Measurements from ENCODE around the gene CFAP46. TPM values are rescaled to one million over a fixed set of nuclear protein-coding genes. Genes with fewer than 3 reads are reported as not detected.
"Not testable (repeated sequence)": the region's sequence is repeated elsewhere in the genome, so short reads cannot be mapped to it uniquely, and the experiment has no call there.

The CFAP46 gene
- total RNA-seq, 4 donors from 2014 or later = 0.32 to 0.54 TPM; not detected in 2

- intact Hi-C loops (cut with DNase I; ENCODE audit: low total_unique reads) = no loop called here
- peak in 1 of 2 donors; percentile 40 for DNase-seq (ENCODE audit: low spot score in 2 of 2)
- TF ChIP-seq CTCF (IDR thresholded peaks at IDR 0.05) (no peak), POLR2A (IDR thresholded peaks at IDR 0.05) (no peak)
- 23 to 39% methylated on average over 8 of the region's 8 CpGs for WGBS, 2 donors
- H3K4me3 ChIP-seq (ENCODE audit: low read depth, poor library complexity, severe bottlenecking) = no peak overlapping the region
These were observed 113.0 kb downstream of the CFAP46 start for GRCh38 chr10:132829403-132829802.

GRCh38 chr10:132828681-132829080, 113.7 kb downstream of the CFAP46 start:
- intact Hi-C loops (cut with DNase I; ENCODE audit: low total_unique reads) = no loop called here
- WGBS, 2 donors = 90 to 93% methylated on average over 20 of the region's 20 CpGs
- TF ChIP-seq POLR2A (IDR thresholded peaks at IDR 0.05) (no peak), CTCF (IDR thresholded peaks at IDR 0.05) (no peak)
- H3K4me3 ChIP-seq (ENCODE audit: low read depth, poor library complexity, severe bottlenecking) = no peak overlapping the region
- DNase-seq (ENCODE audit: low spot score in 2 of 2) = peak in 1 of 2 donors; percentile 58

- H3K4me3 ChIP-seq (ENCODE audit: low read depth, poor library complexity, severe bottlenecking) = no peak overlapping the region
- peak in 1 of 2 donors; percentile 64 for DNase-seq (ENCODE audit: low spot score in 2 of 2)
- intact Hi-C loops (cut with DNase I; ENCODE audit: low total_unique reads) = no loop called here
- 90 to 91% methylated on average over 29 of the region's 29 CpGs for WGBS, 2 donors
- TF ChIP-seq CTCF (IDR thresholded peaks at IDR 0.05) (no peak), POLR2A (IDR thresholded peaks at IDR 0.05) (no peak)
These were observed 114.4 kb downstream of the CFAP46 start for GRCh38 chr10:132827861-132828539.

- no peak for TF ChIP-seq POLR2A (IDR thresholded peaks at IDR 0.05)
- no peak for TF ChIP-seq CTCF (IDR thresholded peaks at IDR 0.05)
- no peak for DNase-seq (ENCODE audit: low spot score in 2 of 2)
- intact Hi-C loops (cut with DNase I; ENCODE audit: low total_unique reads) = no loop called here
- no peak overlapping the region for H3K4me3 ChIP-seq (ENCODE audit: low read depth, poor library complexity, severe bottlenecking)
- WGBS, 2 donors = 84 to 86% methylated on average over 13 of the region's 13 CpGs
These were observed 115.0 kb downstream of the CFAP46 start for GRCh38 chr10:132827423-132827789.

- WGBS, 2 donors = 92 to 93% methylated on average over 36 of the region's 36 CpGs
- DNase-seq (ENCODE audit: low spot score in 2 of 2) = peak in 1 of 2 donors; percentile 39
- intact Hi-C loops (cut with DNase I; ENCODE audit: low total_unique reads) = no loop called here
- no peak for TF ChIP-seq CTCF (IDR thresholded peaks at IDR 0.05)
- TF ChIP-seq POLR2A (IDR thresholded peaks at IDR 0.05) = no peak
- H3K4me3 ChIP-seq (ENCODE audit: low read depth, poor library complexity, severe bottlenecking) = no peak overlapping the region
These were observed 115.6 kb downstream of the CFAP46 start for GRCh38 chr10:132826524-132827422.

GRCh38 chr10:132825783-132826523, 116.4 kb downstream of the CFAP46 start:
- H3K4me3 ChIP-seq (ENCODE audit: low read depth, poor library complexity, severe bottlenecking); intact Hi-C loops (cut with DNase I; ENCODE audit: low total_unique reads): not testable (repeated sequence)
- peak in 1 of 2 donors; percentile 50 for DNase-seq (ENCODE audit: low spot score in 2 of 2)
- WGBS, 2 donors = 87 to 93% methylated on average over 22 to 31 of the region's 34 CpGs

All from lower leg skin (tissue), 4 donors.